Epidermal melanocyte (primary cell): ENCODE measurements around the gene SLC1A2.

Source experiments
- DNase-seq: peaks from one replicate; pipeline ENCODE4 v3.0.0; 2011; ENCODE audit warnings: low spot score; ENCODE audit not compliant: insufficient read length

Gene SLC1A2

DNA sequence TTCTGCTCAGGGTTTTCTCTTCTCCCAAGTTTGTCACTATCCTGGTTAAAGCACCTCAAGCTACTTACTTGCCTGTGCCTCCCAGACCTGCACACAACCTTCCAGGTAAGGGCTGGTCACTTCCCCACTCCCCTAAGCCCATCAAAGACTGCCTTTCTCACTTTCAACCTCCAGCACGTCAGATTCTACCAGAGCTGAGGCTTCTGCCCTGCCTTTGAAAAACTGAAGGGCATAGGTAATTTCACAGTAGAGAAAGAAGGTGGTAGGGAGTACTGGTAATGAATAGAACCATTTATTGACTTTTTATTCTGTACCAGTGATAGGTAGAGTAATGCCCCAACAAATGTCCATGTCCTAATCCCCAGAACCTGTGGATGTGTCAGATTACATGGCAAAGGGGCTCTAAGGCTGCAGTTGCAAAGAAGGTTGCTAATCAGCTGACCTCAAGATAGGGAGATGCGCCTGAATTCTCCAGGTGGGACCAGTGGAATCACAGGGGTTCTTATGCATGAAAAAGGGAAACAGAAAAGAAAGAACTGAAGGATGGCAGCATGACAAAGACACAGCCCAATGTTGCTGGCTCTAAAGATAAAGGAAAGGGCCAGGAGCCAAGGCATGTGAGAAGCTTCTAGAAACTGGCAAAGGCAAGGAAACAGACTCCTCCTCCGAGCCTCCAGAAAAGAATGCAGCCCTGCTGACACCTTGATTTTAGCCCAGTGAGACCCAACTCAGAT is 89.0 kb downstream of the SLC1A2 start:
- no peak for DNase-seq

DNA sequence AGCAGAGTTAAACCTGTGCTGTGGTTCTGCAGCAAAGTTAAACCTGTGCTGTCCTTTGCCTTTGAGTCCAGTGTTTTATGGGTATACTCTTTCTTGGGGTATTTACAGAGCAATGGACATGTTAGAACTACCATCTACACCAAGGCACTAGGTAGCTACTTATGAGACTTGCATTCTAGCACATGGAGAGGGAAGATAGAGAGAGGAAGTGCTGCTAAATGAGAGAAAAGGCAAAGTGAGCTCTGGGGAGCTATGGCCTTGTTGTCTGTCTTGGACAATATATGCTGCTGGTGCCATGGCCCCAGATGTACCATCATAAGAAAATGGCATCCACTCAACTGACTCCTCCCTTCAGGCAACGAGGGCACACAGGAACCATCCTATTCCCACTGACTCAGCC is 91.5 kb downstream of the SLC1A2 start:
- DNase-seq = no peak

DNA sequence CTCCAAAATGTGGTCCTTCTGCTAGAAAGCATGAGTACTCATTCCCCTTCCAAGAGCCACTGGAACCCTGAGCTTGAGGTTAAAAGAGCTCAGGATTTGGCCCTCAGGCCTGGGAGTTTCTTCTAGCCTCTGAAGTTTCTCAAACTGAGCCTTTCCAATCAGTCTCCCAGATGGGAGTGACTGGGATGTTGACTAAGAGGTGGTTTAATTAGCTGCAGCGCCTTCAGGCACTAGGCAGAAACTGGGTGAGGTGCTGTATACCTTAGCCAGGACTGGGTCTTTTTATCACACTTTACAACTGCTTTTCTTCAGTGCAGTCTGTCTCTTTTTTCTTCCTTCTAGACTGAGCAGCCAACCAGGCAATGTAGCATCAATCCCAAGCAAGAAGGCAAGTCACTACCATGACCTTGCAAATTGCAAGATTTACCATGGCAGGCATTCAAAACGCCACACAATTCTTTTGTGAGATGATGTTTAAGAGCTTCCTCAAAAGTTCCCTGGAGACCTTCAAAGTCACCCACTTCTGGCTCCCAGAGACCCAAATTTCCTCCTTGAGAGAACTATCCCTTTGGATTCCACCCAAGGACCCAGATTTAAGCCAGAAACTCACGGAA is 93.0 kb downstream of the SLC1A2 start:
- DNase-seq = no peak

DNA sequence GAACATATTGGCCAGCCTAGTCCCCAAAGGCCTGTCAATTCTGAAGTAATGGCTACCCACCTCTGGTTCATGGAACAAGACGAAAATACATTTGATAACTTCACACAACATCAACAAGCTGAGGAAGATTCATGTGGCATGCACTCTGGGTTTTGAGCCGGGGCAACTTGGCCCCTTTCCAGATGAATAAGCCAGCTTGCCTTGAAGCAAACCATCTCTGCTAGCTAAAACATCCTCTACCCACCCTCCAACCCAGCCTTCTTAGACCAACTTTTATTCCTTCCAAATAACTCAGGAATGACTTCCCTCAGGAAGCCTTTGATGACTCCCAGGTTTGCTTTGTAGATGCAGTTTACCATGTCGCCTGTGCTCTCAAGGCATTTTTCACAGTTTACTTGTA is 94.4 kb downstream of the SLC1A2 start:
- no peak for DNase-seq

DNA sequence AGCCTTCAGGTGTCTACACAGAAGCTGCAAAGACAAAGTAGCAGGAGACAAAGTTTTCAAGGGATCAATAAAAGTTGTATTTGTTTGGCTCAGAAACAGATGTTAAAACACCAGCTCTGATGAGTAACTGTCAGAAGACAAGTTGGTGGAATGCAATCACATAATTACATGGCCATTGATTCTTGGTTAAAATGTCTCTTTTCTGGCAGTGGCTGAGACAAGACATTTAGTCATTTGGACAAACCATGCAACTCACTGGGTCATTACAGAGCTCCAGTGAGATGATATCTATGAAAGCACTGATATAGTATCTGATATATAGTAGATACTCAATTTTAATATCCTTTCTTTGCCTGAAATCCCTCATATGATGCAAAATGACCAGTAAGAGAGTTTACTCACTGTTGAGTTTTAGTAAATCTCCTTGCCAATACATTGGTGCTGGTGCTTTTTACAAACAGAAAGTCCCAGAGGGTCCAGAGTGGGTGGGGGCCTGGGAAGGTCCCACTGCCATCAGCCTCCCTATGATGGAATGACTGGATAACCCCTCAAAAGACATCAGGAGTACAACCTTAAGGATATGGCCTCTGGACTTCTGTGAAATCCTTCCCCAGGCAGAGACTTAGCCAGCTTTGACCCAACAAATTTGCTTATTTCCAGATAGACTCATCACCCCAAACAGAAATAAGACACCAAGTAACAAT is 95.0 kb downstream of the SLC1A2 start:
- no peak for DNase-seq

DNA sequence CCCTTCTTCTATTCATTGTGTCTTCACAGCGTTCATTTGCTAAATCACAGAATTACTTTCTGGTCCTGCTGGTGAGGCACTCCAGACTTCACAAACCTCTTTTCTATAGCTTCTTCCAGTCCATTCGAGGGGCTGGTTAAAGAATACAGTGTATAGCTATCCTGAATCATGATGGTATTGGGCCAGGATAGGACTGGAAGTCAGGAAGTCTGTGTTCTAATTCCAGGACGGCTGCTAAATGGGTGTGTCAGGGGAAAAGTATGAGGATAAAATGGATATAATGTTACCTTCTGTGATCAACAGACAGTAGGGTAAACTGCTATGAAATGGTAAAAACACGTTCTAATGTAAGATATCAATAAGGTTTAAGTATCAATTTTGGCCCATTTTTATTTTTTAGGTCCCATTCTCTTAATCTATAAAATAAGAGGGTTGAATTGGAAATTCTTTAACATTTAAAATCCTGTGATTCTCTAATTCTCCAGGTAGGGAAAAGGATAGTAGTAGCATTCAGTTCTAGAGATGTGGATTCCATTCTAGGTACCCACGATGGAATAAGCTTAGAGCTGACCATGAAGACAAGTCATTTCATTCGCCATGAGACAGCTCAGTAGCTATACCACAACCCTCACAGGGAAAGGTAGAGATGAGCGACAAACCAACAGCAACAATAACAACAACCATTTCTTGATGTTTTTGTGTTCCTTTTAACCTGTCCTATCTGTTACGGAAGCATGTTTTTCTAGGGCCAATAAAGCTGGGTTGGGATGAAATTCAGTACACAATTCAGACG is 96.1 kb downstream of the SLC1A2 start:
- DNase-seq = no peak

DNA sequence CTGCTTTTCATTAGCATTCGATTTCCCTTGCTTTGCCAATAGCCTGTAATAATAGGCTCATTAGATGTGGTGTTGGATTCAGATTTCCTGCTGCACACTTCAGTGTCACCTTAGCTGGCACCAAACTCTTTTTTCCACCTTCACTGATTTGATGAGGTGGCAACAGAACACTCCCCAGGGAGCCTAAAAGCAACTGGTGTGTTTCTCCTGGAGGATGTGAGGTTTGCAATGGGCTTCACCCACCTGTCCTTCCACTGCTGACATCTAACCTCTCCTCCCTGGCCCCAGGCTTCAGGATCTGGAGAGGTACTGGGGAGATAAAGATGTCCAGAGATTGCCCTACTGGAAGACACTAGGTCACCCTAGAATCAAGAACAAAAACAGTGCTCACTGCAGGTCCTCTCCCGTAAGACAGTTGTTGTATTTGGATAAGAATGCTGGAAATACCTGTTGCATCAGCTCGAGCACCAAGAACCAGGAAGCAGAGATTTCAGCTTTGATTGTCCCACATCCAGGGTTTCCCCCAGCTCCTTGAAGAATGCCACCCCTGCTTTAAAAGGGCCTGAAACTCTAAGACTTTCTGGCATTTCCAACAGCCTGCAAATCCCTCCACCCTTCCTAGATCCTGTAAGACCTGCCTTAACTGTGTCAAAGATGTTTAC is 96.9 kb downstream of the SLC1A2 start:
- no peak for DNase-seq

DNA sequence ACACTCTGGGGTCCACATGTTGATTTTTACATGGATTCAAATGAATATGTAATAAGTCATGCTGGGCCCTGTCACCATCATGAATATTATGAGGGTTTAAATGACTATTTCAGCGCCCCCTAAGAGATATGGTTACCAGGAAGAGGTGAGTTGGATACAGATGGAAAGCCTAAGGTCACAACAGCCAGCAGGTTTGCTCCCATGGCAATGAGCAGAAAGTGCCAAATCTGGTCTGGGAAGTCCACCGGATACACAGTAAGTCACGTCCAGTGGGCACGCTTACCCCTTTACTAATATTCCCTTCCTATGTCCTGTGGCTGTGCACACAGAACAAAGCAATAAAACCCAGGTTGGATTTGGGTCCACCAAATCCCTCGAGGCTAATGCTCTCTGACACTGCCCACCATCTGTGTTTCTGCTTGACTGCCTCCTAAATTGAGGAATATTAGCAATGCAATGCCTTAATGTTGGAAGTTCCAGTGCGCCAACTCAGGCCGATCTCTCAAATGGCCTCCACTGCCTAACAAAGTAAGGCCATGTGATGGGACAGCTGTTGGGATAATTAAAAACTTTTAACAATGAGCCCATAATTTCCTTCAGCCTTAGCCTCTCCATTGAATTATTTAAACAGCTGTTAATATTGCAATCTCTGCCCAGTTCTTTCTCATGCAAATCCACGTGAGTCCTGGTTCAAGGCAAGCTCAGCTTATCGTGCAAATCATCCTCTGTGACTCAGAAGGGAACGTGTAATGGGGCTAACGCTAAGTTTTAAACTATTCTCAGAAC is 97.6 kb downstream of the SLC1A2 start:
- peak; percentile 72 for DNase-seq

DNA sequence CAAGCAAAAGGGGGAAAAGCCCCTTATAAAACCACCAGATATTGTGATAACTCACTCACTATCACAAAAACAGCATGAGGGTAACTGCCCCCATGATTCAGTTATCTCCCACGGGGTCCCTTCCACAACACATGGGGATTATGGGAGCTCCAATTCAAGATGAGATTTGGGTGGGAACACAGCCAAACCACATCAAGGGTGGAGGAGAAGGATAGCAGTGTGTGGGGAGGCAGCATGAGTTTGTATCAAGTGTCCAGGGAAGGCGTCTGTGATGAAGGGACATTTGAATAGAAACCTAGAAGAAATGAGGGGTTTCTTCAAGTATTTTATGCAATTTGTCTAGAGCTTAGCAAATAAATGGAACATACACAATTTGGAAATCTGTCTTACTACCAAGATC is 98.2 kb downstream of the SLC1A2 start:
- DNase-seq = no peak

DNA sequence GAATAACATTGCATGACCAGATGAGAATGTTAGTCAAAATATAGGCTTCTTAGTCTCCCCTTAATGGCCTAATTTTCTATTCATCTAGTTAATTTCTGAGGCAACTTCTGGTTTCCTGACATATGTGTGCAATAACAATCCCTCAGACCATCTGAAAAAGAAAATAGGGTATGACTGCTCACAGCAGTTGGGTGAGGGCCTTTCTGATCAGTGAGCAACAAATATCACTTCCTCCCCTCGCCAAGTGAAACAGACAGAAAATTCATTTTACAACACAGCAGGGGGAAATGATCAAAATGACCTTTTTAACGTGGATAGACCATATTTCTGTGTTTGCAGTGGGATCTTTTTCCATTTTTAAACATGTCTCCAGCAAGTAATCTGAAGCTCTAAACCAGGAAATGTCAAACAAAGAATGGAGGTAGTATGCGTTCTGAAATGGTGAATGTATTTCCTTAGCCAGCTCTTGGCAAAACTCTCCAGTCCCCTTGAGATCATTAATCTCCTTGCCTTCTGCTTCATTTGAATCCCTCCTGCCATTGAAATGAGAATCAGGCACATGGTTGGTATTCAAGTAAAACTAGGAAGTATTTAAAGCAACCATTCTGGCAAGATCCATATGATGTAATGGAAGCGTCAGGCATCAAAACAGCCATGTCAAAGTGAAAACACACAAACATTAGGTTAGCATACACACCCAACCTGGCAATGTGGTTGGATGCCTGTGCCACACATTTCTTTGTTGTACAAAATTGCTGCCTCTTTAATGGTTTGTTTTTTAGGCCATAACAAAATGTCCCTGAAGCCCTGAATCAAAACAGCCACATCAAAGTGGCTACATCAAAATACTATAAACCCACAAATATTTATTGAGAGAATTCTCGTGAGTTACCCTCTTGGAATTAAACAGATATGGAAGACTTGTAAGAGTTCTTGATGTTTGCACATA is 100.1 kb downstream of the SLC1A2 start:
- DNase-seq = no peak

DNA sequence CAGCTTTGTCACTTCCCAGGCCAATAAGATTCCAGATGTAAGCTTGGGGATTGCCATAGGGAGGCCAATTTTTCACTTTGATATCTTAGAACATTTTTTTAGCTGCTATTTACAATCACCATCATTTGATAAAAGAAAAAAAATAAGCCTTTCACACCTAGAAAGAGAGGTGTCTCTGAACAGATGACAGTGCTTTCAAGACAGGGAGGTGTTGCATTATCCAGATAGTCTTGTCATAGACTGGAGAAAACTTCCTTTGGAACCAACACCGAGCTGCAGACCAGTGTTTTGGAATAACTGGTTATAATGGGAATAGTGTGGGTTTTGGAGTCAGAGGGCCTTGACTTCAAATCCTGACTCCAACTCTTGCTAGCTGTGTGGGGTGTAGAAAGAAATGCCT is 101.0 kb downstream of the SLC1A2 start:
- no peak for DNase-seq

DNA sequence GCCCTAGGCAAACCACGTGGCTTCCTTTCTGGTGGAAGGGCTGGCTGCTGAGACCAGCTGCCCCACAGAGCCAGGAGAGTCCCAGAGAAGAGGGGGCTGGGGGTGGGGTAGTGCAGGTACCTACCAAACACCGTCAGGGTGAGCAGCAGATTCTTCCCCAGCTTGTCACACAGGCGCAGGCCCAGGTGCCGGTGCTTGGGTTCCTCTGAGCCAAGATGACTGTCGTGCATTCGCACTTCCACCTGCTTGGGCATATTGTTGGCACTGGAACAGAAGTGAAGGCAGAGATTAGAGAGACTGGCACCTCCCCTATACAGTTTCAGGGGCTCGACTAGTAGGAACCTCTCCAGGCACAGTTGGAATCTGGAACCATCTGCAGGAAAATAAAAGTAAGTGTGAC is 102.1 kb downstream of the SLC1A2 start:
- no peak for DNase-seq

DNA sequence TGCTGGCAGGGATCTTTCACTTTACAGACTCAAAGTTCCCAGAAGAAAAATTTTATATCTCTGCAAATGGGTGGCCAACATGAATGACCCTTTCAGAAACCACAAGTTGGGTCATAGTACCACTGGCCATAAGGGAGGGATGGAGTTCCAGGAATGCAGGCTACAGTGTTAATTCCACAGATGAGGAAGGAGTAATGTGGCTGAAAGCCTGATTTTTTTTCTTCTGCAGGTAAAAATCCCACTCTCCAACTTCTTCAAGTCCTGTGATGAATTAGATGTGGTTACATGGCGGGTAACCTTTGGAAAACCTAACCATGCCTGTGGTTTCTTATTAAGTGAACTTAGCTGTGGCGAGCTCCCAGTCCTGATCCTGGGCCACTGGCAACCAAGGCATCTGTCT is 103.2 kb downstream of the SLC1A2 start:
- DNase-seq = no peak

DNA sequence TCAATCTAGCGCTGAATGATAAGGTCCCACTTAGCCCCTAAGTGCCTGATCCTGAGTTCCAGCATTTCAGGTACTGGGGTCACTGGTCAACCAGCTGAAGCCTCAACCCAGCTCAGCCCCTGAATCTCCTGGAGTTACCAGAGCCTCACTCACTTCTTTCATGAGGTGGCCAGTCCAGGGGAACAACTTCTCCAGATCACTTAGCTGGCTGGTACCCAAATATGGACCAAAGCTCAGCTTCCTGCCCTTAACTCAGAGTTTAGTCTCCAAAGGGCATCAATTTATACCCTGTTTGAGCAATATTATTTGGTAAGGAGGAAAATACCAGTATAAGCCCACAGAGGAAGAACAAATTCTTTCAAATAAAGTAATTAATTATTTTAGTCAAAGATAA is 105.6 kb downstream of the SLC1A2 start:
- DNase-seq = no peak

DNA sequence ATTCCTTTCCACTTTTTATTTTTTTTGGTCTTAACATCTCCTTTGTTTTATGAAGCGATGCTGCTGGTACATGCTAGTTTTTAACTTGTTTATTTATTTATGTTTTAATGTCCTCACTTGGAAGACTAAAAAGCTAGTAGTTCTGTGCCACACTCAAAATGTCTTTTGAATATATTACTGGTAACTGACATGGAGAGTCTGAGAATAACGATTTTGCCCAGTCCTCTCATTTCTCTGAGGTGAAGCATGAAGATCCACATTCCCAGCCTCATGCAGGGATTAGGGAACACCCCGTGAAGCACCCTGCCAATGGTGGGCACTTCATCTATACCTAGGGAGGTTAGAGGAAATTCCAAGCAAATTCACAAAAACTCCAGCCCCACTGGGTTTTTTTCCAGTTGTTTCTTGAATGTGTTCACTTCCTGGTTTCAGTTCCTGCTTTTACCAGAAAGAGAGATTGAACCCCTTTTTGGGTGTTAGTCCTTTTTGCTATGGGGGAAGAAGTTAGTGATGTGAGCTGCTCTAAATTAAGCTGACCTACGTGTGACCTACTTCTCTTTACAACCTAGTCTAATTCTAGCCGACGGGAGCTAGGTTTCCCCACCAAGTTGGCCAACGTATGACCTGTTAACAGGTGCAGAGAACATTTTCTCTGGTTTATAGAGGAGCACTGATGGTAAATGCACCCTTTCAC is 106.1 kb downstream of the SLC1A2 start:
- DNase-seq = no peak

DNA sequence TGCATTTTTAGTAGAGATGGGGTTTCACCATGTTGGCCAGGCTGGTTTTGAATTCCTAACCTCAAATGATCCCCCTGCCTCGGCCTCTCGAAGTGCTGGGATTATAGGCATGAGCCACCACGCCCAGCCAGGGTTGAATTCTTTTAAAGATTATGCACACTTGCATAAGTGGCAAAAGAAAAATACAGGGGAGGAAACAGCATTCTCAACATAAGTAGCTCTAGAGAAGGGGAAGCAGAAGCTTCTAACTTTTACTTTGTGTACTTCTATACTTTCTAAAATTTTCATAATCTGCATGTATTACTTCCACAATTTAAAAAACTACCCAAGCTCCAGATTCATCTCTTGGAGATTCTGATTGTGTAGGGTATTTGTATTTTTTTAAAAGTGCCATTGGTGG is 108.0 kb downstream of the SLC1A2 start:
- DNase-seq = no peak

DNA sequence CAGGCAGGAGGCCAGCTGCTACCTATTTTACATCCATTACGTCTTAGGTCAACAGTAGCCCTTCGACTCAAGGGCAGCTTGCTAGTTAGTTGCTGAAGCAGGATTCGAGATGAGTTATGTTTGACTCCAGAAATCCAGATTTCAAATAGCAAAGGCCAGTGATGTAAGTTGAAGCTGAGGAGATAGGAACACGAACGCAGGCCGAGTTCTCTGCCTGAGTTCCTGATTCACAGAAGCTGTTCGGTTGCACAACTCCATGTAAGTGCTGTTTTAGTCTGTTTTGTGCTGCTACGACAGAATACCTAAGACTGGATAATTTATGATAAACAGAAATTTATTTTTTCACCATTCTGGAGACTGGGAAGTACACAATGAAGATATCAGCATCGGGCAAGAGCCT is 111.2 kb downstream of the SLC1A2 start:
- DNase-seq = no peak

DNA sequence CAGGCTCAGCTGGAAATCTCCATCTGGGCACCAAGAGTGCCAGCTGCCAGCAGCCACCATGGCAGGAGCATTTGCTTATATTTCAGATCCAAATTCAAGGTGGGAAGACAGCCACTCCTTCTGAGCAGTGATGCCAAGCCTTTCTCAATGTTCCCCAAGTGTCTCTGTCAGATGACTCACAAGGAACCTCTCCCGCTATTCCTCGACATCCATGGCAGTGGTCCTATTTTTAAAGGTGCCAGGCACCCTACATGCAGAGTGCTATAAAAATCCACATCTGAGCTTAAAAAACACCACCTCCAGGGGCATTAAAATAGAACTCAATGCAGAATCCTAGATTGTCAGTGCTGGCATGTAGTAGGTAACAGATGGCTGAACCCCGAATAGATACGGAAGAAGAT is 112.1 kb downstream of the SLC1A2 start:
- no peak for DNase-seq
